Progenitor cell of endocrine pancreas (in vitro differentiated cells): ENCODE results near the gene CHN1. TPM values are rescaled to one million over a fixed set of nuclear protein-coding genes. Genes with fewer than 3 reads are reported as not detected.
A peak's percentile ranks its signal among the peaks of the same experiment; 100 is the strongest.

Experiments used
- DNase-seq: peaks from one replicate; pipeline ENCODE4 v3.0.0; 2021; ENCODE audit warnings: low spot score; ENCODE audit not compliant: unreplicated experiment
- H3K27ac Mint-ChIP-seq: 2 replicates; pipeline ENCODE4 v1.8.0; 2021; ENCODE audit warnings: mild to moderate bottlenecking, moderate library complexity, mixed read lengths
- H3K27me3 Mint-ChIP-seq: 2 replicates; pipeline ENCODE4 v1.8.0; 2021; ENCODE audit warnings: mixed read lengths
- H3K36me3 Mint-ChIP-seq: 2 replicates; pipeline ENCODE4 v1.8.0; 2022; ENCODE audit warnings: mixed read lengths; ENCODE audit not compliant: insufficient read depth
- H3K4me1 Mint-ChIP-seq: 2 replicates; pipeline ENCODE4 v1.8.0; 2021; ENCODE audit warnings: low read depth, mixed read lengths
- H3K4me3 Mint-ChIP-seq: 2 replicates; pipeline ENCODE4 v1.8.0; 2021; ENCODE audit warnings: low read depth, mild to moderate bottlenecking, moderate library complexity, mixed read lengths
- H3K9me3 Mint-ChIP-seq: 2 replicates; pipeline ENCODE4 v1.8.0; 2021; ENCODE audit warnings: low read depth, mixed read lengths
- total RNA-seq: library from RNA; stranded (reverse); gene quantifications from 2 replicates; pipeline ENCODE4 v1.2.1, GENCODE V29; 2021
- TF ChIP-seq, protein P1 (sequence below): fragments of 200-600 bp; sonication (generic); IDR thresholded peaks from one replicate; pipeline ENCODE4 v1.5.0; 2021; ENCODE audit warnings: antibody characterized with exemption, mild to moderate bottlenecking; ENCODE audit not compliant: unreplicated experiment

The CHN1 gene
- total RNA-seq, 1 donor from 2014 or later = 50.3 TPM

DNA sequence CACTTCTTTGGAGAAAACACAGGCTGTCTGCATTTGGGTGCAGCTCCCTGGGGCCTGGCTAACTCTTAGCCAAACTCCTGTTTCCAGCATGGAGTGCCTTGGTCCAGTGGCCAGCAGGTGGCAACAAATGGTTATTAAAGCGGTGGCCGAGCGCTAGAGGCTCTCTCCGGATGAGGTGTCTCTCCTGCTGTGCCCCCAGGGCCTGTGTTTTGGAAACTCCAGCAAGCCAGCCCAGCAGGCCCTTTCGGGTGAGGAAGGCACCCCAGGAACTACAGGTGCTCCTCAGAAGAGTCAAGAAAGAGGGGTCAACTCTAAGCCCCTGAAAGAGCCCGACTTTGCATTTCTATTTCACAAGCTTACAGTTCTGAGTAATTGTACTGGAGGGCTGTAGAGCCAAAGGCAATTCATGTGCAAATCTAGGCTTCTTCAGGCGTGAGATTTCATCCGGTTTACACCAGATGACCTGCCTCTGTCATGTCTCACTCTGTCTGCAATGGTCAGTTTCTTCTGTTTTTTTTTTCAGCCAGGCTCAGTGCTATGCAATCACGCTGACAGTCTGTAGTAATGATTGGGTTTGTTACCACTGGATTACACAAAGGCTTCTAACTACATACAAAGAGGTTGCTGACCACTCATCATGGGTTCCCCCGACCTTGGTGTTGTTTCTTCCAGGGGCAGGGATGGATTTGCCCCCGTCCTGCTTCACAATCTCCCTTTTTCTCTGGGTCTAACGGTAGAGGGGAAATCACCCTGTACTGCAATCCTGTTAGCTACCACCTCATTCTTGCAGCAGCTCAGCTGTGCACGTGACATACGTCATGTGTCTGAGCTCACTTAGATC lies 233.3 kb downstream of the CHN1 start:
- Mint-ChIP-seq H3K4me1 (peaks cover 1% of the 10 kb centered on the region), H3K36me3 (no peaks in the 10 kb centered on the region), H3K9me3 (no peaks in the 10 kb centered on the region), H3K27ac (no peak overlapping the region), H3K27me3 (peaks cover 8% of the 10 kb centered on the region), H3K4me3 (no peak overlapping the region)
- DNase-seq = peak; percentile 48
- TF ChIP-seq, protein P1, sequence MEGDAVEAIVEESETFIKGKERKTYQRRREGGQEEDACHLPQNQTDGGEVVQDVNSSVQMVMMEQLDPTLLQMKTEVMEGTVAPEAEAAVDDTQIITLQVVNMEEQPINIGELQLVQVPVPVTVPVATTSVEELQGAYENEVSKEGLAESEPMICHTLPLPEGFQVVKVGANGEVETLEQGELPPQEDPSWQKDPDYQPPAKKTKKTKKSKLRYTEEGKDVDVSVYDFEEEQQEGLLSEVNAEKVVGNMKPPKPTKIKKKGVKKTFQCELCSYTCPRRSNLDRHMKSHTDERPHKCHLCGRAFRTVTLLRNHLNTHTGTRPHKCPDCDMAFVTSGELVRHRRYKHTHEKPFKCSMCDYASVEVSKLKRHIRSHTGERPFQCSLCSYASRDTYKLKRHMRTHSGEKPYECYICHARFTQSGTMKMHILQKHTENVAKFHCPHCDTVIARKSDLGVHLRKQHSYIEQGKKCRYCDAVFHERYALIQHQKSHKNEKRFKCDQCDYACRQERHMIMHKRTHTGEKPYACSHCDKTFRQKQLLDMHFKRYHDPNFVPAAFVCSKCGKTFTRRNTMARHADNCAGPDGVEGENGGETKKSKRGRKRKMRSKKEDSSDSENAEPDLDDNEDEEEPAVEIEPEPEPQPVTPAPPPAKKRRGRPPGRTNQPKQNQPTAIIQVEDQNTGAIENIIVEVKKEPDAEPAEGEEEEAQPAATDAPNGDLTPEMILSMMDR = peak; percentile 87

- DNase-seq = no peak
- peaks cover 8% of the 10 kb centered on the region for H3K27me3 Mint-ChIP-seq
- no peak overlapping the region for H3K27ac Mint-ChIP-seq
- TF ChIP-seq, protein P1 = no peak
- peaks cover 1% of the 10 kb centered on the region for H3K4me1 Mint-ChIP-seq
- no peaks in the 10 kb centered on the region for H3K36me3 Mint-ChIP-seq
- H3K9me3 Mint-ChIP-seq = no peaks in the 10 kb centered on the region
- H3K4me3 Mint-ChIP-seq = no peak overlapping the region
These were observed 234.0 kb downstream of the CHN1 start for GRCh38 chr2:174771136-174771535.

- Mint-ChIP-seq H3K27ac (no peak overlapping the region), H3K9me3 (no peaks in the 10 kb centered on the region), H3K4me1 (peaks cover 1% of the 10 kb centered on the region), H3K4me3 (no peak overlapping the region), H3K36me3 (no peaks in the 10 kb centered on the region), H3K27me3 (peaks cover 6% of the 10 kb centered on the region)
- DNase-seq = no peak
- TF ChIP-seq, protein P1 = no peak
These were observed 236.6 kb downstream of the CHN1 start for GRCh38 chr2:174768557-174768956.

DNA sequence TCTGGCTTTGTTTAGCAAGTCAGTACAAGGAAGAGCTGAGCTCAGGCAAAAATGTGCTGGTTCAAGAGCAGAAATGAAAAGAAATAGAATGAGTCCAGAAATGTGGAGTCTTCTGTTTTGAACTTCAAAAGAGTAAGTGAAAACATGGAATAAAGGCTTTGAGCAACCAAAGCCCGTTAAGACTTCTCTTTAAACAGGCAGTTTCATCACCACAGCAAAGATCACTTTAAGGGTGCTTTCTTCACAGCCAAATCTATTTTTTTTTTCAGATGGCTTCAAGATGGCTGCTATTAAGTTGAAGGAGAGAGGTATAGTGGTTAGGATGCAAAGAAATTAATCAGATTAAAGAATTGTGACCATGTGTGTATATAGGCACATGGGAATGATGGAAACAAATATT lies 238.9 kb downstream of the CHN1 start:
- Mint-ChIP-seq H3K27me3 (peaks cover 6% of the 10 kb centered on the region), H3K36me3 (no peaks in the 10 kb centered on the region), H3K4me3 (no peak overlapping the region), H3K27ac (no peak overlapping the region), H3K4me1 (peaks cover 2% of the 10 kb centered on the region), H3K9me3 (no peaks in the 10 kb centered on the region)
- no peak for DNase-seq
- TF ChIP-seq, protein P1 = no peak

- Mint-ChIP-seq H3K27ac (no peak overlapping the region), H3K4me3 (no peak overlapping the region), H3K4me1 (peaks cover 2% of the 10 kb centered on the region), H3K36me3 (no peaks in the 10 kb centered on the region), H3K9me3 (no peaks in the 10 kb centered on the region), H3K27me3 (peaks cover 6% of the 10 kb centered on the region)
- DNase-seq = no peak
- TF ChIP-seq, protein P1 = no peak
These were observed 239.6 kb downstream of the CHN1 start for GRCh38 chr2:174765576-174765975.
